ENCODE results near the gene INHBE.

The INHBE gene

GRCh38 chr12:57487055-57487596, 32.0 kb downstream of the INHBE start:
- TF ChIP-seq CSRNP3 (CRISPR knock-in tag; IDR thresholded peaks at IDR 0.05) = no peak
- TF ChIP-seq SNAI2 (CRISPR knock-in tag; IDR thresholded peaks at IDR 0.05) = no peak
- TF ChIP-seq PATZ1 (CRISPR knock-in tag; IDR thresholded peaks at IDR 0.05; ENCODE audit: borderline replicate concordance) = no peak
- TF ChIP-seq TOX (CRISPR knock-in tag; IDR thresholded peaks at IDR 0.05; ENCODE audit: borderline replicate concordance) = no peak
- TF ChIP-seq CSDC2 (CRISPR knock-in tag; IDR thresholded peaks at IDR 0.05) = no peak
- TF ChIP-seq RARB (CRISPR knock-in tag; IDR thresholded peaks at IDR 0.05) = no peak
- no peak for TF ChIP-seq ZC3H10 (CRISPR knock-in tag; IDR thresholded peaks at IDR 0.05)
- no peak for TF ChIP-seq ESRRG (CRISPR knock-in tag; IDR thresholded peaks at IDR 0.05)
- no peak for TF ChIP-seq TSHZ2 (CRISPR knock-in tag; IDR thresholded peaks at IDR 0.05)
- TF ChIP-seq BACH2 (CRISPR knock-in tag; IDR thresholded peaks at IDR 0.05; ENCODE audit: borderline replicate concordance) = no peak
- TF ChIP-seq ZFP3 (CRISPR knock-in tag; IDR thresholded peaks at IDR 0.05) = no peak
- no peak for TF ChIP-seq ZNF8 (CRISPR knock-in tag; IDR thresholded peaks at IDR 0.05)
- TF ChIP-seq ZNF70 (CRISPR knock-in tag; IDR thresholded peaks at IDR 0.05) = no peak
- no peak for TF ChIP-seq POU6F1 (CRISPR knock-in tag; IDR thresholded peaks at IDR 0.05; ENCODE audit: borderline replicate concordance, low read depth)
- no peak for TF ChIP-seq ZFP30 (CRISPR knock-in tag; IDR thresholded peaks at IDR 0.05)
- TF ChIP-seq ZNF565 (CRISPR knock-in tag; conservative IDR thresholded peaks at IDR 0.05; ENCODE audit: low read depth) = no peak
- TF ChIP-seq ARNTL (CRISPR knock-in tag; IDR thresholded peaks at IDR 0.05; ENCODE audit: borderline replicate concordance, low read depth) = no peak
- ATAC-seq = no peak

- ATAC-seq = peak; percentile 97
- TF ChIP-seq ESRRG (CRISPR knock-in tag; IDR thresholded peaks at IDR 0.05) (no peak), POU6F1 (CRISPR knock-in tag; IDR thresholded peaks at IDR 0.05; ENCODE audit: borderline replicate concordance, low read depth) (no peak), CSDC2 (CRISPR knock-in tag; IDR thresholded peaks at IDR 0.05) (no peak), TCF4 (CRISPR knock-in tag; IDR thresholded peaks at IDR 0.05; ENCODE audit: borderline replicate concordance) (no peak), ARNTL (CRISPR knock-in tag; IDR thresholded peaks at IDR 0.05; ENCODE audit: borderline replicate concordance, low read depth) (no peak), ZFP30 (CRISPR knock-in tag; IDR thresholded peaks at IDR 0.05) (no peak)
Observed at GRCh38 chr12:57487597-57488401, 32.7 kb downstream of the INHBE start, which contains the start of gene MARS1. TSS of gene MARS1 (plus strand) at chr12:57488068. CDS start at chr12:57488091, 23 bp downstream.

Data from SK-N-SH treated with all-trans-retinoic acid at 6 μM for 48 hours (cell line).